HUDEP-2 (cell line): ENCODE measurements around the gene SEMA4A.
A peak's percentile ranks its signal among the peaks of the same experiment; 100 is the strongest.
"Not testable (repeated sequence)": the region's sequence is repeated elsewhere in the genome, so short reads cannot be mapped to it uniquely, and the experiment has no call there.

Experiments used
- DNase-seq, 76 experiments: peaks; one replicate each; lab custom pipeline; 2025; ENCODE audit not compliant: unreplicated experiment in 76 of 76; lab: John Stamatoyannopoulos, UW

SEMA4A gene

GRCh38 chr1:156153362-156153761 lies at the start of gene SEMA4A:
Gene SEMA4A (plus strand): TSS chr1:156153585. CDS start chr1:156154579, 994 bp downstream.
- DNase-seq: no peak

- DNase-seq: peak in 70 of 76 experiments; percentile 10 to 84 (median 67)
These were observed 49.1 kb upstream of the SEMA4A start for GRCh38 chr1:156104065-156104810.

GRCh38 chr1:156104861-156105832 lies 48.2 kb upstream of the SEMA4A start:
- peak in 19 of 76 experiments; percentile 10 to 47 (median 26) for DNase-seq

GRCh38 chr1:156106624-156107488 lies 46.5 kb upstream of the SEMA4A start:
- DNase-seq: peak in 29 of 76 experiments; percentile 13 to 73 (median 33)

- no peak for DNase-seq
These were observed 45.3 kb upstream of the SEMA4A start for GRCh38 chr1:156108057-156108456.

GRCh38 chr1:156108664-156109241 lies 44.6 kb upstream of the SEMA4A start:
- no peak for DNase-seq

GRCh38 chr1:156110252-156110651 lies 43.1 kb upstream of the SEMA4A start:
- no peak for DNase-seq

- DNase-seq: no peak
These were observed 41.9 kb upstream of the SEMA4A start for GRCh38 chr1:156111355-156111962.

- DNase-seq: no peak
These were observed 40.9 kb upstream of the SEMA4A start for GRCh38 chr1:156112276-156113137.

- no peak for DNase-seq
These were observed 40.0 kb upstream of the SEMA4A start for GRCh38 chr1:156113282-156113950.

GRCh38 chr1:156114101-156114918 lies 39.1 kb upstream of the SEMA4A start, which contains the start of gene LMNA:
Gene LMNA (plus strand): TSS chr1:156114711. CDS start chr1:156114919, 208 bp downstream.
- DNase-seq: peak in 74 of 76 experiments; percentile 67 to 97 (median 89)

GRCh38 chr1:156114919-156115513 lies 38.4 kb upstream of the SEMA4A start:
- DNase-seq: peak in 28 of 76 experiments; percentile 5 to 60 (median 34)

- peak in 55 of 76 experiments; percentile 18 to 67 (median 41) for DNase-seq
These were observed 37.6 kb upstream of the SEMA4A start for GRCh38 chr1:156115514-156116374.

- DNase-seq: not testable (repeated sequence)
These were observed 36.7 kb upstream of the SEMA4A start for GRCh38 chr1:156116731-156117130.

- DNase-seq: no peak
These were observed 35.8 kb upstream of the SEMA4A start for GRCh38 chr1:156117414-156118176.
